ENCODE results near the gene SEC11C. TPM values are rescaled to one million over a fixed set of nuclear protein-coding genes. Genes with fewer than 3 reads are reported as not detected.

SEC11C gene
- total and polyA plus RNA-seq, 2 donors from 2014 or later, result 90.0 to 106 TPM

DNA sequence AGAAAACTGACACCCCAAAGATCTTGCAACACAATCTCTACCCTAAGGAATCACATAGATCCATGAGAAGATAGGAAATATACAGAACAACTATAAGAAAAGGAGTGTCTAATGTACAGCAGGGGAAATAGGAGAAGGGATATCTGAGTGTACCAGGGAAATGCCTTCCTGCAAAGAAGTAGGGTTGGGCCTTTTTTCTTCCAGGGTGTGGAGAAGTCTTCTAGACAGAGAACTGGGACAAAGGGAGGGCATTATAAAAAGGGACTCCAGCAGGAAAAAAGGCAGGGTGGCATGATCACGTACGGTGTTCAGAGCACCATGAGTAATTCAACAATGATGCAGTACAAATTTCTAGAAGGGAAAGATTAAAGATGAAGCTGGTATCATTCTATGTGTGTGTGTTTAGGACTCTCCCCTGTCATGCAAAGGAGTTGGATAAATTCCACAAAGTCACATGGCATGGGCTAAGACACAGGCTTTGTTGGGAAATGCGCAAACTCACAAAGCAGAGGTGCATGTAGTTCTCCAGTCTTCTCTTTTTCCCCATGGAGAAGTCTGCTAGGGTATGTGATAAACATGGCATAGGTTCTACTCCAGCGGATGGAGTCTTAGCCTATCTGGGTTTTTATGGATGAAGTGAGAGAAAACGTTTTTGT is 6.7 kb upstream of the SEC11C start:
- FAIRE-seq, result no peak

DNA sequence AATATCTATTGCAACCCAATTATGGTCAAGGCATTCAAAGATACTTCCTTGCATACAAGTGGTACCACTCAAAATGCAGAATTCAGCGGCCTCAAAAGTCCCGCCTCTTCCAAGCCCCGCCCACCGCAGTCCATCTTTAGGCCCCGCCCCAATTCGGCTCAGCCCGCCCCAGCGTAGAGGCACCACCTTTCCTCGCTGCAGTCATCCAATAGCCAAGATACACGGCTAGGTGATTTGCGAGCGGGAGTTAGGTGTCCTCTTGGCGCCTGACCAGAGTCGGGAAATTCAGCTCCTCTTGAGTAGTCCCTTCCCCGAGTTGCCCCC is 431 bp upstream of the SEC11C start:
- H3K4me1 ChIP-seq (ENCODE audit: control insufficient read depth in 2 of 3, insufficient read depth in 2 of 3, low read depth in 1 of 3, low read length in 3 of 3), result peaks cover 0 to 10% (median 10%) of the 10 kb centered on the region in 3 donors
- H3K27ac ChIP-seq (ENCODE audit: low read depth in 2 of 2, low read length in 2 of 2), result peak overlapping the region; percentile 91 to 92
- no peaks in the 10 kb centered on the region for H3K9me3 ChIP-seq (ENCODE audit: control insufficient read depth in 2 of 3, insufficient read depth in 1 of 3, low read length in 3 of 3)
- FAIRE-seq (no peak), DNase-seq (peak in 4 of 5 donors; percentile 92 to 95 (median 94))
- TF ChIP-seq, protein P1, sequence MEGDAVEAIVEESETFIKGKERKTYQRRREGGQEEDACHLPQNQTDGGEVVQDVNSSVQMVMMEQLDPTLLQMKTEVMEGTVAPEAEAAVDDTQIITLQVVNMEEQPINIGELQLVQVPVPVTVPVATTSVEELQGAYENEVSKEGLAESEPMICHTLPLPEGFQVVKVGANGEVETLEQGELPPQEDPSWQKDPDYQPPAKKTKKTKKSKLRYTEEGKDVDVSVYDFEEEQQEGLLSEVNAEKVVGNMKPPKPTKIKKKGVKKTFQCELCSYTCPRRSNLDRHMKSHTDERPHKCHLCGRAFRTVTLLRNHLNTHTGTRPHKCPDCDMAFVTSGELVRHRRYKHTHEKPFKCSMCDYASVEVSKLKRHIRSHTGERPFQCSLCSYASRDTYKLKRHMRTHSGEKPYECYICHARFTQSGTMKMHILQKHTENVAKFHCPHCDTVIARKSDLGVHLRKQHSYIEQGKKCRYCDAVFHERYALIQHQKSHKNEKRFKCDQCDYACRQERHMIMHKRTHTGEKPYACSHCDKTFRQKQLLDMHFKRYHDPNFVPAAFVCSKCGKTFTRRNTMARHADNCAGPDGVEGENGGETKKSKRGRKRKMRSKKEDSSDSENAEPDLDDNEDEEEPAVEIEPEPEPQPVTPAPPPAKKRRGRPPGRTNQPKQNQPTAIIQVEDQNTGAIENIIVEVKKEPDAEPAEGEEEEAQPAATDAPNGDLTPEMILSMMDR (IDR thresholded peaks at IDR 0.05; ENCODE audit: borderline replicate concordance, extremely low read depth, insufficient read depth), result no peak
- H3K9ac ChIP-seq (ENCODE audit: low read length in 3 of 3), result peak overlapping the region in 2 of 3 donors; percentile 77 to 82
- H3K36me3 ChIP-seq (ENCODE audit: control insufficient read depth in 2 of 3, insufficient read depth in 3 of 3, low read length in 3 of 3), result no peaks in the 10 kb centered on the region
- intact Hi-C loops (cut with DNase I), result no loop called here
- H3K27me3 ChIP-seq (ENCODE audit: control insufficient read depth, insufficient read depth, low read length), result no peaks in the 10 kb centered on the region
- peak overlapping the region; percentile 74 to 93 (median 90) for H3K4me3 ChIP-seq (ENCODE audit: low read length in 3 of 3)

More for the DNA sequence above, 6.7 kb upstream of the SEC11C start:
- Histone ChIP-seq H3K4me3 (ENCODE audit: low read length in 3 of 3) (no peak overlapping the region), H3K9me3 (ENCODE audit: control insufficient read depth in 2 of 3, insufficient read depth in 1 of 3, low read length in 3 of 3) (no peaks in the 10 kb centered on the region), H3K27me3 (ENCODE audit: control insufficient read depth, insufficient read depth, low read length) (no peaks in the 10 kb centered on the region), H3K36me3 (ENCODE audit: control insufficient read depth in 2 of 3, insufficient read depth in 3 of 3, low read length in 3 of 3) (no peaks in the 10 kb centered on the region), H3K9ac (ENCODE audit: low read length in 3 of 3) (no peak overlapping the region), H3K27ac (ENCODE audit: low read depth in 2 of 2, low read length in 2 of 2) (no peak overlapping the region), H3K4me1 (ENCODE audit: control insufficient read depth in 2 of 3, insufficient read depth in 2 of 3, low read depth in 1 of 3, low read length in 3 of 3) (no peaks in the 10 kb centered on the region)
- intact Hi-C loops (cut with DNase I), result no loop called here
- DNase-seq, result no peak
- TF ChIP-seq, protein P1 (IDR thresholded peaks at IDR 0.05; ENCODE audit: borderline replicate concordance, extremely low read depth, insufficient read depth), result no peak

DNA sequence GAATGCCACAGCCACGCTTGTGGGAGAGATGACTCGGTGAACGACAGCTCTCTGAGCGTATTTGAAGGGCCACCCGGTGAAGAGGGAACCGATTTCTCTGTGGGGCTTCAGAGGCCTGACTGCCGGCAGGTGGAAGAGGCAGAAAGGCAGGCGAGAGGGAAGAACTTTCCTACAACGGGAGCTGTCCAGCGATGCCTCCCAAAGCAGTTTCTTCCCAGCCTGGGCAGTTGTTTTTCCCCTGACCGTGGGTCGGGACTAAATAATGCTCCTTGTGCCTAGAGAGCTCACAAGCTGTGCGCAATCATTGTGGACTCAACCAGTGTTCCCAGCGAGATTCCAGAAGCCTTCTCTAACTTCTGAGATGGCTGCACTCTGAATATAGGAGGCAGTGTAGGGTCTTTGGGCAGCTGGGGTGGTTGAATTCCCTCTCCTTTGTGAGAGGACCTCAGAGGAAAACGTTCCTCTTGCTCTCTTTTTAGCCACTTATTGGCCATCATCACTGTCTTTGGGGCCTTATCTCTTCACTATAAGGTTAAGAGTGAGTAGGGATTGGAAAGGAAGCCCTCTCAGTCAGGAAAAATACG is 710 bp downstream of the SEC11C start:
- Histone ChIP-seq H3K4me1 (ENCODE audit: control insufficient read depth in 2 of 3, insufficient read depth in 2 of 3, low read depth in 1 of 3, low read length in 3 of 3) (peaks cover 0 to 10% (median 10%) of the 10 kb centered on the region in 3 donors), H3K27ac (ENCODE audit: low read depth in 2 of 2, low read length in 2 of 2) (no peak overlapping the region), H3K9ac (ENCODE audit: low read length in 3 of 3) (peak overlapping the region; percentile 51 to 73 (median 68)), H3K9me3 (ENCODE audit: control insufficient read depth in 2 of 3, insufficient read depth in 1 of 3, low read length in 3 of 3) (no peaks in the 10 kb centered on the region), H3K27me3 (ENCODE audit: control insufficient read depth, insufficient read depth, low read length) (no peaks in the 10 kb centered on the region), H3K4me3 (ENCODE audit: low read length in 3 of 3) (peak overlapping the region; percentile 74 to 93 (median 90)), H3K36me3 (ENCODE audit: control insufficient read depth in 2 of 3, insufficient read depth in 3 of 3, low read length in 3 of 3) (no peaks in the 10 kb centered on the region)
- FAIRE-seq, result no peak
- TF ChIP-seq, protein P1 (IDR thresholded peaks at IDR 0.05; ENCODE audit: borderline replicate concordance, extremely low read depth, insufficient read depth), result no peak
- intact Hi-C loops (cut with DNase I), result no loop called here
- peak in 4 of 5 donors; percentile 49 to 76 (median 64) for DNase-seq
